ENCODE data around the gene EPHA5.

Gene EPHA5

DNA sequence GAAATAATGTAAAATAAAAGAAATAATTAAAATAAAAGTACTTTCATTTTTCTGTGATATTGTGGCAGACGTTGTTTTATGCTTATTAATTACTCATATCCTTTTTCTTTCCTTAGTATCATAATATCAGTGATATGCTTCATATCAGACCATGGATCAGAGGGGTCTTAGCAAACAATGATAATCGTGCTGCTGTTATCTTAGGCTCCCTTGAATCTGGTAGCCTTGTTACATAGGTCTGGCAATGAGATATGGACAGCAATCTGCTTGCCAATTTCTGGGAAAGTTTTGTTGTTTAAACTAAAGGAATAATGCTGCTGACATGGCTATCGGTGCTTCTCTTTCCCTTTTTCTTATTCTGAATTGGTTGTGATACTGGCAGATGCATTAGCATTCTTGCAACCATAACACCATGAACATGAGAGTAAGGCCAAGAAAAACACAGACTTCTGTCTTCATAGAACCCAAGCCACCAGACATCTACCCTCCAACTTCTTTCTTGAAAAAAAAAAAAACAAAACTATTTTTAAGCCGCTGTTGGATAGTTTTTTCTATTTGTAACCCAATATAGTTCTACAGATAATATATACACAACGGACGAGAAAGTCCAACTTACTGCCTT is 16.4 kb downstream of the EPHA5 start:
- TF ChIP-seq, protein P1, sequence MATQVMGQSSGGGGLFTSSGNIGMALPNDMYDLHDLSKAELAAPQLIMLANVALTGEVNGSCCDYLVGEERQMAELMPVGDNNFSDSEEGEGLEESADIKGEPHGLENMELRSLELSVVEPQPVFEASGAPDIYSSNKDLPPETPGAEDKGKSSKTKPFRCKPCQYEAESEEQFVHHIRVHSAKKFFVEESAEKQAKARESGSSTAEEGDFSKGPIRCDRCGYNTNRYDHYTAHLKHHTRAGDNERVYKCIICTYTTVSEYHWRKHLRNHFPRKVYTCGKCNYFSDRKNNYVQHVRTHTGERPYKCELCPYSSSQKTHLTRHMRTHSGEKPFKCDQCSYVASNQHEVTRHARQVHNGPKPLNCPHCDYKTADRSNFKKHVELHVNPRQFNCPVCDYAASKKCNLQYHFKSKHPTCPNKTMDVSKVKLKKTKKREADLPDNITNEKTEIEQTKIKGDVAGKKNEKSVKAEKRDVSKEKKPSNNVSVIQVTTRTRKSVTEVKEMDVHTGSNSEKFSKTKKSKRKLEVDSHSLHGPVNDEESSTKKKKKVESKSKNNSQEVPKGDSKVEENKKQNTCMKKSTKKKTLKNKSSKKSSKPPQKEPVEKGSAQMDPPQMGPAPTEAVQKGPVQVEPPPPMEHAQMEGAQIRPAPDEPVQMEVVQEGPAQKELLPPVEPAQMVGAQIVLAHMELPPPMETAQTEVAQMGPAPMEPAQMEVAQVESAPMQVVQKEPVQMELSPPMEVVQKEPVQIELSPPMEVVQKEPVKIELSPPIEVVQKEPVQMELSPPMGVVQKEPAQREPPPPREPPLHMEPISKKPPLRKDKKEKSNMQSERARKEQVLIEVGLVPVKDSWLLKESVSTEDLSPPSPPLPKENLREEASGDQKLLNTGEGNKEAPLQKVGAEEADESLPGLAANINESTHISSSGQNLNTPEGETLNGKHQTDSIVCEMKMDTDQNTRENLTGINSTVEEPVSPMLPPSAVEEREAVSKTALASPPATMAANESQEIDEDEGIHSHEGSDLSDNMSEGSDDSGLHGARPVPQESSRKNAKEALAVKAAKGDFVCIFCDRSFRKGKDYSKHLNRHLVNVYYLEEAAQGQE (IDR thresholded peaks at IDR 0.05; ENCODE audit: low read depth) = no peak
- TF ChIP-seq, protein P2, sequence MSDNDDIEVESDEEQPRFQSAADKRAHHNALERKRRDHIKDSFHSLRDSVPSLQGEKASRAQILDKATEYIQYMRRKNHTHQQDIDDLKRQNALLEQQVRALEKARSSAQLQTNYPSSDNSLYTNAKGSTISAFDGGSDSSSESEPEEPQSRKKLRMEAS (IDR thresholded peaks at IDR 0.05) = no peak
- no peak for TF ChIP-seq EGR1 (IDR thresholded peaks at IDR 0.05)
- TF ChIP-seq NFIC (IDR thresholded peaks at IDR 0.05) = no peak
- no peak for TF ChIP-seq TAF1 (IDR thresholded peaks at IDR 0.05; ENCODE audit: low read depth)
- no peak for TF ChIP-seq RAD21 (IDR thresholded peaks at IDR 0.05; ENCODE audit: low read depth)
- TF ChIP-seq, protein P3, sequence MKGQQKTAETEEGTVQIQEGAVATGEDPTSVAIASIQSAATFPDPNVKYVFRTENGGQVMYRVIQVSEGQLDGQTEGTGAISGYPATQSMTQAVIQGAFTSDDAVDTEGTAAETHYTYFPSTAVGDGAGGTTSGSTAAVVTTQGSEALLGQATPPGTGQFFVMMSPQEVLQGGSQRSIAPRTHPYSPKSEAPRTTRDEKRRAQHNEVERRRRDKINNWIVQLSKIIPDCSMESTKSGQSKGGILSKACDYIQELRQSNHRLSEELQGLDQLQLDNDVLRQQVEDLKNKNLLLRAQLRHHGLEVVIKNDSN (IDR thresholded peaks at IDR 0.05) = no peak
- TF ChIP-seq FOXM1 (IDR thresholded peaks at IDR 0.05; ENCODE audit: borderline replicate concordance, low read depth) = no peak
- TF ChIP-seq ZBTB7A (IDR thresholded peaks at IDR 0.05; ENCODE audit: low read depth) = no peak
- no peak for TF ChIP-seq CREB1 (IDR thresholded peaks at IDR 0.05; ENCODE audit: low read depth)
- TF ChIP-seq CEBPB (IDR thresholded peaks at IDR 0.05) = no peak
- no peak for TF ChIP-seq EP300 (IDR thresholded peaks at IDR 0.05; ENCODE audit: borderline replicate concordance)
- TF ChIP-seq YY1 (IDR thresholded peaks at IDR 0.05; ENCODE audit: low read depth) = no peak
- no peak for TF ChIP-seq TEAD4 (IDR thresholded peaks at IDR 0.05)
- TF ChIP-seq TCF12 (IDR thresholded peaks at IDR 0.05; ENCODE audit: low read depth) = no peak

DNA sequence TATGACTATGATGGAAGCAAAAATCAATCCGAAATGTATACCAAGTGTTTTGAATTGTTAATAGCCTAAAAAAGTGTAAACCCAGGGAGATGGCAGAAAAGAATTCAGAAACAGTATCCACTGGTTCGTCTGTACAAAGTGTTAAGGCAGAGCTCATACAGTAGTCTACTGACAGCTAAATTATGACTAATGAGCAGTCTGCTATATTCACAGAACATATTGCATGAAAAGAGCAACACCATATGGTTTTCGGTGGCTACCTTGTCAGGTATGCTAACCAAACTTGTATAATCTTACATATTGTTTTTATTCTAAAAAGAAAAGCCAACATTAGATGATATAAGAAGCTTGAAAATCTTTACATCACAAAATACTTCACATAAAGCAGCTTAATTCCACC is 18.5 kb downstream of the EPHA5 start:
- no peak for TF ChIP-seq RAD21 (IDR thresholded peaks at IDR 0.05; ENCODE audit: low read depth)
- no peak for TF ChIP-seq TEAD4 (IDR thresholded peaks at IDR 0.05)

DNA sequence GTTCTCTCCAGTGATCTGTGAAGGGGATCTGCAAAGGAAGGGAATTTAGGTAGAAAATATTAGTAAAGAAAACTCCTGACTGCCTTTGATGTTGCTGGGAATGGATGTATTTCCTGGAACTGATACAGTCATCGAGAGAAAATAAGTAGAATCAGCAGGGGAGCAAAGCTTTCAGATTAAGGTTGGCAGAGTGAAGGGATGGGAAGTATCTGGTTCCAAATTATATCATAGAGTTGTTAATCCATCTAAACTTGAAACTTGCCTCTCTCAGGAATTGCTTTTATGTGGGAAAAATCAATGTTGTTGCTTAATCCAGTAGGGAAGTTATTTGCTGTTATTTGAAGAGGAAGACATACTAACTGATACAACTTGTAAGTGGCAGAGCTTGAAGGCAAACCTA is 19.3 kb downstream of the EPHA5 start:
- TF ChIP-seq, protein P2 (IDR thresholded peaks at IDR 0.05) = no peak
- TF ChIP-seq TAF1 (IDR thresholded peaks at IDR 0.05; ENCODE audit: low read depth) (no peak), CEBPB (IDR thresholded peaks at IDR 0.05) (0 out of 2 replicates have a peak, but pooled peaks have one; percentile 33), TCF12 (IDR thresholded peaks at IDR 0.05; ENCODE audit: low read depth) (peak; percentile 52; the same call in 1 of the 2 replicates), ZBTB7A (IDR thresholded peaks at IDR 0.05; ENCODE audit: low read depth) (no peak), FOXM1 (IDR thresholded peaks at IDR 0.05; ENCODE audit: borderline replicate concordance, low read depth) (peak; percentile 56; the same call in 1 of the 2 replicates), NFIC (IDR thresholded peaks at IDR 0.05) (no peak; the same call in 1 of the 2 replicates), EP300 (IDR thresholded peaks at IDR 0.05; ENCODE audit: borderline replicate concordance) (peak; percentile 66)

DNA sequence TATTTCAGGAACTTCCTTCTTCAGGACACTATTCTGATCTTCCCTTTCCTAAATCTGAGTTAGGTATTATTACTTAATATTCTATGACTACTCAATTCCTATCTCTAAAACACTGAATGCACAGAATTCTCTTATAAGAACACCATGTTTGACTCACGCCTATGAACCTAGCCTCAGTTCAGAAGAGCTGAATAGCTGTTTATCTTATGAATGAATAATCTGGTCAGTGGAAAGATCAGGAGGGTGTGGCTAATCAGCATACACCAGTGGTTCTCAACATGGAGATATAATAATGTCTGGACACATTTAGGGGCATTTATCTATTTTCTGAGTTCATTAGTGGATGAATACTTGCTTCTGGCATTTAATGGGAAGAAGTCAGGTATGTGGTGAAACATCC is 24.2 kb downstream of the EPHA5 start:
- TF ChIP-seq FOXM1 (IDR thresholded peaks at IDR 0.05; ENCODE audit: borderline replicate concordance, low read depth) (no peak), ZBTB7A (IDR thresholded peaks at IDR 0.05; ENCODE audit: low read depth) (no peak), EP300 (IDR thresholded peaks at IDR 0.05; ENCODE audit: borderline replicate concordance) (no peak), EGR1 (IDR thresholded peaks at IDR 0.05) (no peak), CEBPB (IDR thresholded peaks at IDR 0.05) (no peak), TAF1 (IDR thresholded peaks at IDR 0.05; ENCODE audit: low read depth) (no peak), CREB1 (IDR thresholded peaks at IDR 0.05; ENCODE audit: low read depth) (no peak), NFIC (IDR thresholded peaks at IDR 0.05) (no peak), TEAD4 (IDR thresholded peaks at IDR 0.05) (no peak), TCF12 (IDR thresholded peaks at IDR 0.05; ENCODE audit: low read depth) (no peak), YY1 (IDR thresholded peaks at IDR 0.05; ENCODE audit: low read depth) (no peak), RAD21 (IDR thresholded peaks at IDR 0.05; ENCODE audit: low read depth) (no peak)
- TF ChIP-seq, protein P2 (IDR thresholded peaks at IDR 0.05) = no peak
- TF ChIP-seq, protein P1 (IDR thresholded peaks at IDR 0.05; ENCODE audit: low read depth) = no peak
- TF ChIP-seq, protein P3 (IDR thresholded peaks at IDR 0.05) = no peak

DNA sequence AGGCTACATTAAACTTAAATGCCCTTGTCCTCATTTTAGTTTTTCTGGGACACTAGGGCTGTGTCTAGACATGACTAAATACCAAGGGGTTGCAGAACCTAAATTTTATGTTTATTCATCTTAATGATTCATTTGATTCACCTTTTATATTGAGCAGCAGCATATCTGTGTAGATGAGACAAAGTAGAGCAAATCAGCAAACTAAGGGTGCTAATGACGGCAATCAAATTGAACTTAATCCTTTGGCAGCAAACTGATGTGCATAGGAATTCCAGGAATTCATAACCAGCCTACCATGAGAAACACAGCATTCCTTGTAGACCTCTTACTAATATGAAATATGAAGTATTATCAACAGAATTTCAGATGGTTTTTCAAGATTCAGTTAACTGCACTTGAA is 25.1 kb downstream of the EPHA5 start:
- no peak for TF ChIP-seq ZBTB7A (IDR thresholded peaks at IDR 0.05; ENCODE audit: low read depth)
- TF ChIP-seq EP300 (IDR thresholded peaks at IDR 0.05; ENCODE audit: borderline replicate concordance) = peak; percentile 88
- TF ChIP-seq TAF1 (IDR thresholded peaks at IDR 0.05; ENCODE audit: low read depth) = no peak
- TF ChIP-seq NFIC (IDR thresholded peaks at IDR 0.05) = peak; percentile 87
- TF ChIP-seq TCF12 (IDR thresholded peaks at IDR 0.05; ENCODE audit: low read depth) = peak; percentile 69
- TF ChIP-seq, protein P2 (IDR thresholded peaks at IDR 0.05) = no peak
- TF ChIP-seq, protein P3 (IDR thresholded peaks at IDR 0.05) = no peak
- no peak for TF ChIP-seq YY1 (IDR thresholded peaks at IDR 0.05; ENCODE audit: low read depth)
- TF ChIP-seq, protein P1 (IDR thresholded peaks at IDR 0.05; ENCODE audit: low read depth) = no peak
- TF ChIP-seq FOXM1 (IDR thresholded peaks at IDR 0.05; ENCODE audit: borderline replicate concordance, low read depth) = peak; percentile 71; the same call in 1 of the 2 replicates
- no peak for TF ChIP-seq CREB1 (IDR thresholded peaks at IDR 0.05; ENCODE audit: low read depth)
- TF ChIP-seq CEBPB (IDR thresholded peaks at IDR 0.05) = no peak
- peak; percentile 99 for TF ChIP-seq TEAD4 (IDR thresholded peaks at IDR 0.05)
- no peak for TF ChIP-seq EGR1 (IDR thresholded peaks at IDR 0.05)
- TF ChIP-seq RAD21 (IDR thresholded peaks at IDR 0.05; ENCODE audit: low read depth) = no peak

Data from Ishikawa (cell line).